IMR-90 (cell line): ENCODE results near the gene TUBB2B. TPM values are rescaled to one million over a fixed set of nuclear protein-coding genes. Genes with fewer than 3 reads are reported as not detected.

ENCODE experiments used
- ATAC-seq: fragments of 200-7000 bp; cut with Tn5 transposase; 2 replicates; pipeline ENCODE4 v1.9.1; 2020; ENCODE audit warnings: low read depth, mild to moderate bottlenecking, moderate library complexity
- BruUV-seq: library from RNA; stranded (reverse); fragments of 400-500 nt; replicated peaks from 2 replicates; lab custom pipeline; 2021; lab: Mats Ljungman, UMichigan
- CTCF ChIA-PET: fragments of 300-600 bp; formaldehyde crosslinking; extraction: SDS; loops from one replicate; lab custom pipeline; 2021; ENCODE audit warnings: antibody characterized with exemption; lab: Yijun Ruan, JAX
- POLR2A ChIA-PET: fragments of 300-600 bp; sonication (Branson Sonifier 250); formaldehyde crosslinking; loops from one replicate; lab custom pipeline; 2022; ENCODE audit warnings: antibody characterized with exemption; ENCODE audit not compliant: unreplicated experiment; lab: Charles Lee
- DNase-seq: peaks from one replicate; pipeline ENCODE4 v3.0.0; 2013
- H2AFZ ChIP-seq: replicated peaks from 2 replicates; pipeline ENCODE3; 2013; ENCODE audit warnings: low read length, mild to moderate bottlenecking; ENCODE audit not compliant: poor library complexity
- H2AK5ac ChIP-seq: 2 replicates; pipeline ENCODE4 v1.6.1; 2013; ENCODE audit warnings: low read depth, low read length, inconsistent platforms
- H2AK9ac ChIP-seq: replicated peaks from 2 replicates; pipeline ENCODE3; 2013; ENCODE audit warnings: mild to moderate bottlenecking, low read depth, low read length, moderate library complexity; ENCODE audit not compliant: poor library complexity
- H2BK120ac ChIP-seq: 2 replicates; pipeline ENCODE4 v1.6.1; 2013; ENCODE audit warnings: low read depth, low read length, inconsistent platforms
- H2BK15ac ChIP-seq: 3 replicates; pipeline ENCODE4 v1.6.1; 2013; ENCODE audit warnings: low read depth, low read length, inconsistent platforms
- H2BK20ac ChIP-seq: 2 replicates; pipeline ENCODE4 v1.6.1; 2013; ENCODE audit warnings: low read depth, mild to moderate bottlenecking, inconsistent platforms, low read length, moderate library complexity
- H2BK5ac ChIP-seq: 2 replicates; pipeline ENCODE4 v1.6.1; 2013; ENCODE audit warnings: mild to moderate bottlenecking, low read depth, low read length, inconsistent platforms; ENCODE audit not compliant: poor library complexity, severe bottlenecking
- H3K14ac ChIP-seq: replicated peaks from 2 replicates; pipeline ENCODE4 v1.6.1; 2013; ENCODE audit warnings: low read depth, low read length, inconsistent platforms
- H3K18ac ChIP-seq: 2 replicates; pipeline ENCODE4 v1.6.1; 2013; ENCODE audit warnings: low read depth, low read length, control low read depth
- H3K23ac ChIP-seq: 2 replicates; pipeline ENCODE4 v1.6.1; 2013; ENCODE audit warnings: low read depth, low read length, inconsistent platforms
- H3K27ac ChIP-seq: 2 replicates; pipeline ENCODE4 v1.5.1; 2013; ENCODE audit warnings: mild to moderate bottlenecking, control low read depth, low read length; ENCODE audit not compliant: insufficient read depth
- H3K27me3 ChIP-seq: 2 replicates; pipeline ENCODE4 v1.6.1; 2013; ENCODE audit warnings: low read length; ENCODE audit not compliant: control insufficient read depth, insufficient read depth
- H3K36me3 ChIP-seq: 2 replicates; pipeline ENCODE4 v1.6.1; 2013; ENCODE audit warnings: low read length, mixed read lengths; ENCODE audit not compliant: control insufficient read depth, insufficient read depth
- H3K4ac ChIP-seq: 2 replicates; pipeline ENCODE4 v1.6.1; 2013; ENCODE audit warnings: low read depth, low read length, inconsistent platforms
- H3K4me1 ChIP-seq: 2 replicates; pipeline ENCODE4 v1.6.1; 2013; ENCODE audit warnings: low read length, mixed read lengths; ENCODE audit not compliant: control insufficient read depth, insufficient read depth
- H3K4me2 ChIP-seq: 2 replicates; pipeline ENCODE4 v1.6.1; 2013; ENCODE audit warnings: low read depth, mild to moderate bottlenecking, control low read depth, low read length, moderate library complexity
- H3K4me3 ChIP-seq: 2 replicates; pipeline ENCODE4 v1.5.1; 2013; ENCODE audit warnings: low read depth, mild to moderate bottlenecking, control low read depth, low read length, moderate library complexity; ENCODE audit not compliant: insufficient read depth
- H3K56ac ChIP-seq: 2 replicates; pipeline ENCODE4 v1.6.1; 2013; ENCODE audit warnings: low read length, inconsistent platforms; ENCODE audit not compliant: insufficient read depth; ENCODE audit errors: extremely low read depth
- H3K79me1 ChIP-seq, 2 experiments: 2 replicates each; pipeline ENCODE4 v1.6.1; 2013; ENCODE audit warnings: low read length in 2 of 2, inconsistent platforms in 1 of 2, low read depth in 1 of 2
- H3K9ac ChIP-seq: 2 replicates; pipeline ENCODE4 v1.6.1; 2013; ENCODE audit warnings: low read depth, low read length, control low read depth
- H3K9me1 ChIP-seq: 2 replicates; pipeline ENCODE4 v1.6.1; 2013; ENCODE audit warnings: low read length, inconsistent platforms; ENCODE audit not compliant: insufficient read depth
- H3K9me3 ChIP-seq: 2 replicates; pipeline ENCODE4 v1.6.1; 2013; ENCODE audit warnings: low read length; ENCODE audit not compliant: control insufficient read depth, insufficient read depth
- H4K20me1 ChIP-seq: 2 replicates; pipeline ENCODE4 v1.6.1; 2013; ENCODE audit warnings: low read length, inconsistent platforms; ENCODE audit not compliant: insufficient read depth
- H4K5ac ChIP-seq: 2 replicates; pipeline ENCODE4 v1.6.1; 2013; ENCODE audit warnings: mild to moderate bottlenecking, low read depth, low read length, control low read depth
- H4K8ac ChIP-seq, 2 experiments: 2 replicates each; pipeline ENCODE4 v1.6.1; 2013; ENCODE audit warnings: low read depth in 2 of 2, low read length in 2 of 2, control low read depth in 1 of 2, inconsistent platforms in 1 of 2
- H4K91ac ChIP-seq: 2 replicates; pipeline ENCODE4 v1.6.1; 2013; ENCODE audit warnings: low read depth, low read length, inconsistent platforms; ENCODE audit not compliant: insufficient read depth
- BHLHE40 ChIP-seq: fragments of 150-350 bp; IDR thresholded peaks from 2 replicates; pipeline ENCODE4 v1.6.1; 2016; ENCODE audit warnings: mild to moderate bottlenecking, low read depth, low read length
- CEBPB ChIP-seq: IDR thresholded peaks from 2 replicates; pipeline ENCODE4 v1.6.1; 2012; ENCODE audit warnings: low read depth, low read length, improper control_type of control experiment
- CHD1 ChIP-seq: IDR thresholded peaks from 2 replicates; pipeline ENCODE4 v1.6.1; 2012; ENCODE audit warnings: low read depth, low read length, improper control_type of control experiment
- FOS ChIP-seq: fragments of 150-350 bp; IDR thresholded peaks from 2 replicates; pipeline ENCODE4 v1.6.1; 2016; ENCODE audit warnings: low read depth, low read length
- MAFK ChIP-seq: IDR thresholded peaks from 2 replicates; pipeline ENCODE4 v1.6.1; 2012; ENCODE audit warnings: low read depth, low read length, improper control_type of control experiment
- RFX5 ChIP-seq: IDR thresholded peaks from 2 replicates; pipeline ENCODE4 v1.8.0; 2012; ENCODE audit warnings: low read depth, mild to moderate bottlenecking, low read length, moderate library complexity
- USF2 ChIP-seq: fragments of 150-350 bp; IDR thresholded peaks from 2 replicates; pipeline ENCODE4 v1.6.1; 2017; ENCODE audit warnings: mild to moderate bottlenecking, antibody characterized with exemption, low read length, low read depth
- WGBS, 2 experiments: methylation state at CpG; one replicate each; pipeline versions ENCODE4 v1.1.5 to v1.1.7; 2013; ENCODE audit warnings: missing lambda C conversion rate in 2 of 2; ENCODE audit not compliant: insufficient read length in 1 of 2; ENCODE audit errors: extremely low coverage in 2 of 2; 5-methylcytosine and 5-hydroxymethylcytosine counted together
- dilution Hi-C: fragments of 300-500 bp; cut with HindIII; formaldehyde crosslinking; loops from one replicate; pipeline ENCODE4 v1.14.3; 2018; ENCODE audit warnings: low sequenced_read_pairs; ENCODE audit not compliant: unreplicated experiment
- in situ Hi-C: fragments of 300-500 bp; cut with MboI; formaldehyde crosslinking; loops from 3 replicates; pipeline ENCODE4 v1.14.3; 2019; ENCODE audit warnings: low sequenced_read_pairs, inconsistent platforms, mixed read lengths
- intact Hi-C: fragments of 100-400 bp; cut with micrococcal nuclease; formaldehyde crosslinking; loops from 2 replicates; pipeline ENCODE4 v1.10.0; 2022
- polyA plus RNA-seq, 3 experiments: library from polyadenylated mRNA; depleted of rRNA; stranded (reverse); fragments of >200 nt; gene quantifications; 2 replicates each; pipeline ENCODE4 v1.2.3, GENCODE V29; 2012; ENCODE audit warnings: low replicate concordance in 1 of 3
- total RNA-seq: library from RNA; depleted of rRNA; stranded (reverse); fragments of >200 nt; gene quantifications from 2 replicates; pipeline ENCODE4 v1.2.3, GENCODE V29; 2012
- TF ChIP-seq, protein P1 (sequence below): conservative IDR thresholded peaks from 2 replicates; pipeline ENCODE4 v1.5.1; 2012; ENCODE audit warnings: mild to moderate bottlenecking, low read depth, low read length, improper control_type of control experiment
- TF ChIP-seq, protein P2 (sequence below): fragments of 150-350 bp; IDR thresholded peaks from 2 replicates; pipeline ENCODE4 v1.6.1; 2016; ENCODE audit warnings: low read depth, mild to moderate bottlenecking, low read length, moderate library complexity, borderline replicate concordance

The TUBB2B gene
- total and polyA plus RNA-seq, 2 of the 4 experiments (the other 2 are of a cell fraction), result 13.6 to 21.1 TPM

DNA sequence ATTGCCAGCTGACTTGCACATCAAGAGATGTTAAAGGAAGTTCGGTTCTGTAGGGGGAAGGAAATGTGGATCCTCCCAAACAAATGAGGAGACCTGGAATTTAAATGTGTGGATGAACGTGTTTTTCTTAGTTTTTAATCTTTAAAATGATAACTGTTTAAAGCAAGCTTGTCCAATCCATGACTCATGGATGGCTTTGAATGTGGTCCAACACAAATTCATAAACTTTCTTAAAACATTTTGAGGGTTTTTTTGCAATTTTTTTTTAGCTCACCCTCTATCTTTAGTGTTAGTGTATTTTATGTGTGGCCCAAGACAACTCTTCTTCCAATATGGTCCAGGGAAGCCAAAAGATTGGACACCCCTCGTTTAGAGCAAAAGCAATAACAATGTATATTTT lies 12.6 kb downstream of the TUBB2B start:
- TF ChIP-seq, protein P1, sequence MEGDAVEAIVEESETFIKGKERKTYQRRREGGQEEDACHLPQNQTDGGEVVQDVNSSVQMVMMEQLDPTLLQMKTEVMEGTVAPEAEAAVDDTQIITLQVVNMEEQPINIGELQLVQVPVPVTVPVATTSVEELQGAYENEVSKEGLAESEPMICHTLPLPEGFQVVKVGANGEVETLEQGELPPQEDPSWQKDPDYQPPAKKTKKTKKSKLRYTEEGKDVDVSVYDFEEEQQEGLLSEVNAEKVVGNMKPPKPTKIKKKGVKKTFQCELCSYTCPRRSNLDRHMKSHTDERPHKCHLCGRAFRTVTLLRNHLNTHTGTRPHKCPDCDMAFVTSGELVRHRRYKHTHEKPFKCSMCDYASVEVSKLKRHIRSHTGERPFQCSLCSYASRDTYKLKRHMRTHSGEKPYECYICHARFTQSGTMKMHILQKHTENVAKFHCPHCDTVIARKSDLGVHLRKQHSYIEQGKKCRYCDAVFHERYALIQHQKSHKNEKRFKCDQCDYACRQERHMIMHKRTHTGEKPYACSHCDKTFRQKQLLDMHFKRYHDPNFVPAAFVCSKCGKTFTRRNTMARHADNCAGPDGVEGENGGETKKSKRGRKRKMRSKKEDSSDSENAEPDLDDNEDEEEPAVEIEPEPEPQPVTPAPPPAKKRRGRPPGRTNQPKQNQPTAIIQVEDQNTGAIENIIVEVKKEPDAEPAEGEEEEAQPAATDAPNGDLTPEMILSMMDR, result no peak
- no peak for TF ChIP-seq RFX5
- TF ChIP-seq, protein P2, sequence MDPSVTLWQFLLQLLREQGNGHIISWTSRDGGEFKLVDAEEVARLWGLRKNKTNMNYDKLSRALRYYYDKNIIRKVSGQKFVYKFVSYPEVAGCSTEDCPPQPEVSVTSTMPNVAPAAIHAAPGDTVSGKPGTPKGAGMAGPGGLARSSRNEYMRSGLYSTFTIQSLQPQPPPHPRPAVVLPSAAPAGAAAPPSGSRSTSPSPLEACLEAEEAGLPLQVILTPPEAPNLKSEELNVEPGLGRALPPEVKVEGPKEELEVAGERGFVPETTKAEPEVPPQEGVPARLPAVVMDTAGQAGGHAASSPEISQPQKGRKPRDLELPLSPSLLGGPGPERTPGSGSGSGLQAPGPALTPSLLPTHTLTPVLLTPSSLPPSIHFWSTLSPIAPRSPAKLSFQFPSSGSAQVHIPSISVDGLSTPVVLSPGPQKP, result no peak
- no peak for TF ChIP-seq CEBPB
- TF ChIP-seq MAFK, result no peak
- no peak for TF ChIP-seq FOS
- no peak for TF ChIP-seq USF2
- no peak for TF ChIP-seq BHLHE40
- no peak for TF ChIP-seq CHD1
- Histone ChIP-seq H3K56ac (no peak overlapping the region), H4K20me1 (no peaks in the 10 kb centered on the region), H3K9me3 (no peaks in the 10 kb centered on the region), H3K4me2 (peak overlapping the region; percentile 74; the same call in 1 of the 2 replicates), H2AK9ac (no peak overlapping the region), H2AK5ac (no peak overlapping the region), H3K4me3 (no peak overlapping the region), H3K9me1 (no peaks in the 10 kb centered on the region), H2BK15ac (no peak overlapping the region), H3K4me1 (peaks cover 6% of the 10 kb centered on the region), H3K36me3 (no peaks in the 10 kb centered on the region), H3K23ac (no peak overlapping the region), H3K79me1 (no peaks in the 10 kb centered on the region), H2AFZ (no peak overlapping the region), H4K91ac (no peak overlapping the region), H2BK5ac (peak overlapping the region; percentile 79), H3K9ac (no peak overlapping the region), H3K18ac (peak overlapping the region; percentile 85; the same call in 1 of the 2 replicates), H3K27me3 (peaks cover 16% of the 10 kb centered on the region), H2BK120ac (no peak overlapping the region), H3K27ac (no peak overlapping the region), H2BK20ac (no peak overlapping the region), H4K8ac (no peak overlapping the region; a peak in 1 of 4 replicates), H3K4ac (no peak overlapping the region), H3K14ac (no peak overlapping the region), H4K5ac (no peak overlapping the region)
- ChIA-PET CTCF (interaction anchor here (1.4 kb wide), 1 partner anchor 32 kb away, joined by 3 read pairs; no protein-coding TSS in a partner anchor), POLR2A (no interaction called here)
- no TSS peak for BruUV-seq
- in situ Hi-C loops (no loop called here), dilution Hi-C loops (no loop called here), intact Hi-C loops (no loop called here)
- ATAC-seq (peak; percentile 40), DNase-seq (peak; percentile 72)
- no CpG with 5 or more reads among the region's 3 CpGs for WGBS, 2 experiments
